Stomach (tissue), 9 donors: ENCODE results near the gene TTLL11. TPM values are rescaled to one million over a fixed set of nuclear protein-coding genes. Genes with fewer than 3 reads are reported as not detected.

Experiments
- DNase-seq, 2 donors: peaks; one replicate each; pipeline versions ENCODE4 v3.0.0 to v3.0.0-alpha.2; 2013 to 2019
- H3K27ac ChIP-seq, 5 donors: fragments of 200-600 bp in 4 of 5; sonication (generic) in 4 of 5; one replicate each; pipeline ENCODE4 v1.5.1; 2013 to 2019; ENCODE audit warnings: mild to moderate bottlenecking in 1 of 5, moderate library complexity in 1 of 5
- H3K27me3 ChIP-seq, 3 donors: fragments of 200-600 bp; sonication (generic); one replicate each; pipeline ENCODE4 v1.5.1; 2017 to 2019; ENCODE audit warnings: mixed run types in 1 of 3
- H3K36me3 ChIP-seq, 4 donors: fragments of 200-600 bp; sonication (generic); 1 replicate in 3 of 4; 2 replicates in 1 of 4; pipeline ENCODE4 v1.5.1; 2016 to 2019
- H3K4me1 ChIP-seq, 4 donors: fragments of 200-600 bp; sonication (generic); one replicate each; pipeline ENCODE4 v1.5.1; 2016 to 2019
- H3K4me3 ChIP-seq, 4 donors: fragments of 200-600 bp; sonication (generic) in 3 of 4; one replicate each; pipeline ENCODE4 v1.5.1; 2016 to 2019; ENCODE audit warnings: mild to moderate bottlenecking in 1 of 4
- H3K9me3 ChIP-seq, 4 donors: fragments of 200-600 bp; sonication (generic); one replicate each; pipeline ENCODE4 v1.5.1; 2016 to 2019
- CTCF ChIP-seq, 7 experiments: fragments of 450-650 bp in 4 of 7; fragments of 200-600 bp in 3 of 7; sonication (generic) in 3 of 7; IDR thresholded peaks; one replicate each; pipeline ENCODE4 v1.5.1; 2016 to 2019; ENCODE audit warnings: antibody characterized with exemption in 7 of 7, control low read depth in 2 of 7, mild to moderate bottlenecking in 1 of 7
- EP300 ChIP-seq: sonication (generic); formaldehyde crosslinking; IDR thresholded peaks from one replicate; pipeline ENCODE4 v1.6.1; 2017; ENCODE audit warnings: antibody characterized with exemption
- POLR2A ChIP-seq, 4 donors: fragments of 450-650 bp; IDR thresholded peaks; one replicate each; pipeline ENCODE4 v1.6.1; 2016; ENCODE audit warnings: antibody characterized with exemption in 4 of 4, control low read depth in 2 of 4, mild to moderate bottlenecking in 1 of 4, moderate library complexity in 1 of 4
- POLR2AphosphoS5 ChIP-seq, 3 donors: sonication (generic); formaldehyde crosslinking; IDR thresholded peaks; one replicate each; pipeline ENCODE4 v1.6.1; 2016; ENCODE audit warnings: antibody characterized with exemption in 3 of 3
- WGBS, 5 donors: extraction: QIAGEN DNeasy Blood & Tissue Kit in 3 of 5; methylation state at CpG; one replicate each; pipeline versions ENCODE4 v1.1.5 to v1.1.7; 2013 to 2018; 5-methylcytosine and 5-hydroxymethylcytosine counted together
- intact Hi-C: fragments of 100-400 bp; cut with DNase I; formaldehyde crosslinking; loops from one replicate; pipeline ENCODE4 v1.15.1; 2023; ENCODE audit warnings: low total_unique reads
- polyA plus RNA-seq, 3 donors: library from polyadenylated mRNA; stranded (reverse); fragments of 200-250 nt; gene quantifications; one replicate each; pipeline ENCODE4 v1.2.3, GENCODE V29; 2013
- total RNA-seq, 5 donors: library from RNA; depleted of rRNA; stranded (reverse); fragments of >200 nt; gene quantifications; one replicate each; pipeline versions ENCODE4 v1.1.0 to v1.2.3, GENCODE V29; 2014 to 2016
- donor health status: healthy with polysubstance abuse.
- donor health status: Bipolar disorder and iron deficiency.
- donor health status: healthy.

TTLL11 gene
- total and polyA plus RNA-seq, 8 donors: 3.6 to 18.2 (median 9.4) TPM

GRCh38 chr9:122030357-122030756, 62.8 kb downstream of the TTLL11 start:
- H3K27me3 ChIP-seq: no peaks in the 10 kb centered on the region
- intact Hi-C loops: no loop called here
- peaks cover 0 to 15% (median 7%) of the 10 kb centered on the region in 4 donors for H3K4me1 ChIP-seq
- TF ChIP-seq POLR2AphosphoS5 (IDR thresholded peaks at IDR 0.05): no peak
- no peak for TF ChIP-seq EP300
- no peak for TF ChIP-seq CTCF (IDR thresholded peaks at IDR 0.05)
- TF ChIP-seq POLR2A (IDR thresholded peaks at IDR 0.05): no peak
- WGBS, 5 donors: 92 to 99% (median 96%) methylated on average over 4 of the region's 4 CpGs
- H3K36me3 ChIP-seq: peaks cover 0 to 26% (median 19%) of the 10 kb centered on the region in 4 donors
- H3K27ac ChIP-seq: no peak overlapping the region
- no peak overlapping the region for H3K4me3 ChIP-seq
- no peak for DNase-seq
- H3K9me3 ChIP-seq: no peaks in the 10 kb centered on the region

GRCh38 chr9:122029898-122030297, 63.2 kb downstream of the TTLL11 start:
- Histone ChIP-seq H3K4me1 (peaks cover 0 to 15% (median 7%) of the 10 kb centered on the region in 4 donors), H3K27ac (no peak overlapping the region), H3K36me3 (peaks cover 0 to 28% (median 21%) of the 10 kb centered on the region in 4 donors), H3K27me3 (no peaks in the 10 kb centered on the region), H3K9me3 (no peaks in the 10 kb centered on the region), H3K4me3 (no peak overlapping the region)
- WGBS, 5 donors: 90 to 99% (median 92%) methylated on average over 3 of the region's 3 CpGs
- intact Hi-C loops: no loop called here
- no peak for TF ChIP-seq EP300
- no peak for TF ChIP-seq CTCF (IDR thresholded peaks at IDR 0.05)
- no peak for TF ChIP-seq POLR2A (IDR thresholded peaks at IDR 0.05)
- TF ChIP-seq POLR2AphosphoS5 (IDR thresholded peaks at IDR 0.05): no peak
- no peak for DNase-seq

- peaks cover 0 to 28% (median 20%) of the 10 kb centered on the region in 4 donors for H3K36me3 ChIP-seq
- no peak for DNase-seq
- no peaks in the 10 kb centered on the region for H3K27me3 ChIP-seq
- no peak overlapping the region for H3K27ac ChIP-seq
- H3K4me3 ChIP-seq: no peak overlapping the region
- H3K4me1 ChIP-seq: peaks cover 0 to 2% (median 0%) of the 10 kb centered on the region in 4 donors
- H3K9me3 ChIP-seq: no peaks in the 10 kb centered on the region
- WGBS, 5 donors: 92 to 98% (median 96%) methylated on average over 1 of the region's 1 CpG
- intact Hi-C loops: no loop called here
- no peak for TF ChIP-seq POLR2AphosphoS5 (IDR thresholded peaks at IDR 0.05)
Observed at GRCh38 chr9:122028089-122028488, 65.0 kb downstream of the TTLL11 start.

GRCh38 chr9:122020398-122020797, 72.7 kb downstream of the TTLL11 start:
- H3K36me3 ChIP-seq: peaks cover 0 to 5% (median 4%) of the 10 kb centered on the region in 4 donors
- no peaks in the 10 kb centered on the region for H3K27me3 ChIP-seq
- no peak overlapping the region for H3K4me3 ChIP-seq
- no peaks in the 10 kb centered on the region for H3K9me3 ChIP-seq
- intact Hi-C loops: no loop called here
- WGBS, 5 donors: 48 to 66% (median 60%) methylated on average over 2 of the region's 2 CpGs
- H3K4me1 ChIP-seq: peaks cover 0 to 9% (median 0%) of the 10 kb centered on the region in 4 donors
- no peak for DNase-seq
- TF ChIP-seq EP300: no peak
- TF ChIP-seq POLR2A (IDR thresholded peaks at IDR 0.05): no peak
- TF ChIP-seq POLR2AphosphoS5 (IDR thresholded peaks at IDR 0.05): no peak
- no peak for TF ChIP-seq CTCF (IDR thresholded peaks at IDR 0.05)
- H3K27ac ChIP-seq: no peak overlapping the region

- intact Hi-C loops: no loop called here
- H3K9me3 ChIP-seq: no peaks in the 10 kb centered on the region
- H3K4me3 ChIP-seq: no peak overlapping the region
- WGBS, 5 donors: 45 to 49% (median 47%) methylated on average over 6 of the region's 6 CpGs
- TF ChIP-seq POLR2A (IDR thresholded peaks at IDR 0.05) (no peak), POLR2AphosphoS5 (IDR thresholded peaks at IDR 0.05) (no peak), CTCF (IDR thresholded peaks at IDR 0.05) (peak in 1 of 7 experiments; percentile 16), EP300 (no peak)
- H3K4me1 ChIP-seq: peaks cover 0 to 17% (median 0%) of the 10 kb centered on the region in 4 donors
- peaks cover 0 to 4% (median 2%) of the 10 kb centered on the region in 4 donors for H3K36me3 ChIP-seq
- H3K27ac ChIP-seq: no peak overlapping the region
- H3K27me3 ChIP-seq: no peaks in the 10 kb centered on the region
- DNase-seq: peak in 1 of 2 donors; percentile 65
Observed at GRCh38 chr9:122016744-122017143, 76.4 kb downstream of the TTLL11 start.
